GM12801 (cell line): ENCODE data around the gene CREB5.

Experiments used
- CTCF ChIP-seq: IDR thresholded peaks from one replicate; pipeline ENCODE4 v1.5.1; 2011; ENCODE audit warnings: control low read depth; ENCODE audit not compliant: insufficient read length; ENCODE audit errors: extremely low read depth

The CREB5 gene

GRCh38 chr7:28605427-28606085 lies 193.2 kb downstream of the CREB5 start:
- no peak for TF ChIP-seq CTCF

DNA sequence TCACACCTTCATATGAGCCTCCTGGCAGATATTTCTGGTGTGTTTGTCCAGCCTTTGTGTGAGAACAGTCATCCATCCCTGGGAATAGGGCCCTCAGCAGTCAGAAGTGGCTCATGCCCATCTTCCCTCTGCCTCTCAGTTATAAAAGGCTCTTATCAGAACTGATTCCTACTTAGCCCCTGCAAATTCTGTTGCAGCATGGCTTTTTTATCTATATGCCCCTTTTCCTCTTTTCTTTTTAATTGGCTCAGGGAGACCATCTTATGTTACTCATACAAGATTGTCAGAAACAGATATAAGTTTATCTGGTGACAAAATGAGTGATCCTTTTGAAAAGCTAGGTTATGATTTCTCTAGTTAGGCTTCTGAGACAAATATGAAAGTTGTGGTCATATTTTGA lies 194.1 kb downstream of the CREB5 start:
- TF ChIP-seq CTCF, result no peak

DNA sequence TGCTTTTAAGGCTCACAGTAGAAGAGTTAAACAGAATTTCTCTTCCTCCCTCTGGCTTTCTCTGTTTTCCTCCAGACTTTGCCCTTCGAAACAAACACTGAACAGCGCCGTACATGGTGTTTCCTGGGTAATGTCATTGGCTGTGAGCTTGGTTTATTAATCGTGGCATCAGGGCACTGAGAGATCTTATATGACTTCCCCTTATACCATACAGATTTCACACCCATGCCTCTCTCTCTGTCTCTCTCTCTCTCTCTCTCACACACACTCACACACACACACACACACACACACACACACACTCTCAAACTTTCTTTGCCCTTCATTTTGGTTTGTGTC lies 195.5 kb downstream of the CREB5 start:
- TF ChIP-seq CTCF, result no peak

DNA sequence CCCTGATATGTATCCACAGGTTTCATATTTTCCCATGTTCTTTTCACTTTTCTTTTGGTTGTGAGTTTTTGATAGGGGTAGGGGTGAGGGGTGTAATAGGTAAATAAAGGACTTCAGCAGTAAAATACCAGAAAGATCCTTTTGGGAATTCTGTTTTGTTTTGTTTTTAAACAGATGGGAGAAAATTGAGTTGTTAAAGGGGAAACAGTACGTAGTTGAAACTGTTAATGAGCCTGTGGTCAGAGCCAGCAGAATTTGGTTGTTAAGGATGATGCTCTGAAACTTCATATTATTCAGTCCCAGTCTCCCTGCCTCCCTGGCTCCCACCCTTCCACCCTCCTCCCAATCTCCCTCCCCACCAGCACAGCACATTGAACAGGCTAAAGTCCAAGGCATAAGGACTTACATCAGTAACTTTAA lies 195.9 kb downstream of the CREB5 start:
- TF ChIP-seq CTCF, result no peak

- TF ChIP-seq CTCF, result no peak
Measured at GRCh38 chr7:28608731-28609130, 196.4 kb downstream of the CREB5 start.

GRCh38 chr7:28609608-28610007 lies 197.3 kb downstream of the CREB5 start:
- TF ChIP-seq CTCF, result no peak

DNA sequence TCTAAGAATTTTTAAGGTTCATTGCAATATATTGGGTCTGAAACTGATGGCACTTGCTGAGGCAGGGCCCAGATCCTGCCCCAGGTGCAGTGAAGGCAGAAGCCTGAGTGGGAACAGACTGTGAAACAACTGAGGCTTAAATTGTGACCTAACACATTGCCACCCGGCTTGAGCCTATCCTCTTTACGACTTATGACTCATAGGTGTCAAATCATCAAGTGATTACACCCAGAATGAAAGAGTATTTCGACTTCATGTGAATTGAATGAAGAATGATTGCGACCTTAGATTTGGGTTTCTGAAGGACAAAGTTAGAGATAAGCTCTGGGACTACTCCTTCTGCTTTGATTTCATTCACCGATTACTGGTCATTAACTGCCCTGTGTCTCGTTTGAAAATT lies 200.9 kb downstream of the CREB5 start:
- TF ChIP-seq CTCF, result no peak
